RWPE1 (cell line): ENCODE measurements around the gene MLX.
A peak's percentile ranks its signal among the peaks of the same experiment; 100 is the strongest.
"Not testable (repeated sequence)": the region's sequence is repeated elsewhere in the genome, so short reads cannot be mapped to it uniquely, and the experiment has no call there.

ENCODE experiments used
- CTCF ChIA-PET: fragments of 350-600 bp; sonication (Branson Sonifier 250); formaldehyde crosslinking; extraction: SDS; loops from one replicate; lab custom pipeline; 2021; lab: Yijun Ruan, JAX
- POLR2A ChIA-PET: fragments of 400-600 bp; formaldehyde crosslinking; extraction: SDS; loops from one replicate; lab custom pipeline; 2020; ENCODE audit warnings: antibody characterized with exemption; ENCODE audit not compliant: low non-redundant PET; lab: Yijun Ruan, JAX
- DNase-seq: peaks from one replicate; pipeline ENCODE4 v3.0.0; 2012; ENCODE audit warnings: low spot score
- H3K27ac ChIP-seq: fragments of 450-650 bp; 2 replicates; pipeline ENCODE4 v1.5.1; 2017
- CTCF ChIP-seq: fragments of 450-650 bp; conservative IDR thresholded peaks from 2 replicates; pipeline ENCODE4 v1.5.1; 2017; ENCODE audit warnings: low read depth, mild to moderate bottlenecking

The MLX gene

GRCh38 chr17:42612013-42612412 is 45.1 kb downstream of the MLX start:
- peak overlapping the region; percentile 29; the same call in 1 of the 2 replicates for H3K27ac ChIP-seq
- TF ChIP-seq CTCF = no peak
- ChIA-PET CTCF (no interaction called here), POLR2A (no interaction called here)
- DNase-seq = no peak

- no peak for DNase-seq
- ChIA-PET POLR2A (no interaction called here), CTCF (no interaction called here)
- no peak overlapping the region for H3K27ac ChIP-seq
- TF ChIP-seq CTCF = no peak
Measured at GRCh38 chr17:42613699-42614295, 46.9 kb downstream of the MLX start.

GRCh38 chr17:42617956-42618431 is 51.1 kb downstream of the MLX start:
- DNase-seq = no peak
- ChIA-PET POLR2A (interaction anchor here (1.8 kb wide), 1 partner anchor 9 kb away, joined by 9 read pairs; the partner anchor contains the start of genes RETREG3 and TUBG1), CTCF (interaction anchor here (0.6 to 2.2 kb wide), 11 partner anchors 9 to 855 kb away, joined by 3 to 18 read pairs (median 3); partner anchors contain the start of genes RETREG3, TUBG1 and TUBG2)
- TF ChIP-seq CTCF = no peak
- peak overlapping the region; percentile 84 for H3K27ac ChIP-seq

GRCh38 chr17:42618442-42619150 is 51.7 kb downstream of the MLX start:
- ChIA-PET CTCF (interaction anchor here (0.6 to 2.2 kb wide), 15 partner anchors 10 to 855 kb away, joined by 3 to 18 read pairs (median 3); partner anchors contain the start of genes RETREG3, TUBG1 and TUBG2), POLR2A (interaction anchor here (1.8 kb wide), 1 partner anchor 9 kb away, joined by 9 read pairs; the partner anchor contains the start of genes RETREG3 and TUBG1)
- peak overlapping the region; percentile 84 for H3K27ac ChIP-seq
- TF ChIP-seq CTCF = peak; percentile 58
- peak; percentile 70 for DNase-seq

GRCh38 chr17:42621987-42622386 is 55.1 kb downstream of the MLX start:
- CTCF ChIA-PET = interaction anchor here (0.6 kb wide), 1 partner anchor 18 kb away, joined by 4 read pairs; no protein-coding TSS in a partner anchor
- DNase-seq, H3K27ac ChIP-seq, POLR2A ChIA-PET: not testable (repeated sequence)
